EL (cell line): Measurements from ENCODE around the gene DENND4B.
"Not testable (repeated sequence)": the region's sequence is repeated elsewhere in the genome, so short reads cannot be mapped to it uniquely, and the experiment has no call there.

Experiments used
- DNase-seq: peaks from one replicate; pipeline ENCODE4 v3.0.0-alpha.2; 2016

Gene DENND4B

GRCh38 chr1:153946622-153947241, at the start of gene DENND4B:
DENND4B (minus strand) TSS chr1:153946718; CDS start chr1:153944374, 2,344 bp downstream.
- peak; percentile 78 for DNase-seq

DNA sequence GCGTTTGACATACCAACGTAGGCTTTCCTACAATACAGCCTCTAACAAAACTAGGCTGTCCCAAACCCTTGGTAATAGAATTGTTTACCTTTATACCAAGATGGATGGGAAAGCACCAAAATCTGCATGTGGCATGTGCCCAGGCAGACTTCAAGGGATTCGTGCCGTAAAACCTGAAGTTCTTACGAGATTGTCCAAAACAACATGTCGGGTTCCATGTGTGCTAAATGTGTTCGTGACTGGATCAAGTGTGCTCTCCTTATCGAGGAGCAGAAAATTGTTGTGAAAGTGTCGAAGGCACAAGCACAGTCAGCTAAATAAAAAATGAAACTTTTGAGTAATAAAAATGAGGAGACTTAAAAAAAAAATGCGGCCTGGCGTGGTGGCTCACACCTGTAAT, 49.1 kb upstream of the DENND4B start:
- DNase-seq, result no peak

DNA sequence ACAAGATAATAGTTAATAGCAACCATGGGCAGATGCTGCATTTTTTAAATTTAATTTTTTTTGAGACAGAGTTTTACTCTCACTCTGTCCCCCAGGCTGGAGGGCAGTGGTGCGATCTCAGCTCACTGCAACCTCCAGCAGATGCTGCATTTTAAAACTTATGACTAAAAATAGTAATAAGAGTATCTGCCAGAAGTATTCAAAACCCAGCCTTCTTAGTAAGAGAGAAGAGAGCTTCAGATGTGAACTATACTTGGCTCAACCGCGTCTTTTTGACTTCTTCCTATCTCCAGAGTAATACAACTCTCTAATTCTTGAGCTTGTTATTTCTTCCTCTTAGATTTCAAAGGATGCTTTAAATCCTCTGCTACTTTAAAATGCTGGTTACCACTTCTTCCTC, 48.7 kb upstream of the DENND4B start:
- DNase-seq, result no peak

GRCh38 chr1:153991806-153992205, 45.3 kb upstream of the DENND4B start:
- DNase-seq, result no peak

DNA sequence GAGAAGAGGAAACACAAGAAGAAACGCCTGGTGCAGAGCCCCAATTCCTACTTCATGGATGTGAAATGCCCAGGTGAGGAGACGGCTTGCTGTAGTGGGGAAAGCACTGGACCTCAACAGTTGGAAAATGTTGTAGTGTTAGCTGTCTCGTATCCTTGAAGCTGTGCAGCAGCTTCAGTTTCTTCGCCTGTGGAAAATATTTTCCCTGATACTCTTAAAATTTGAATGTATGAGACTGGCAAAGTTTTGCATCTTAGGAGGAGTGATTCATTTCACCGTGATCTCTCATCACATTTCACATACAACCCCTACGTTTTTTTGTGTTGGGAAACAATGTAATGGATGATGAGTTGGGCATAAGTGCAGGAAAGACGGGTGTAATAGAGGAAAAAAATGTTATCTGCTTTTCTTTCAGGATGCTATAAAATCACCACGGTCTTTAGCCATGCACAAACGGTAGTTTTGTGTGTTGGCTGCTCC, 44.7 kb upstream of the DENND4B start:
- no peak for DNase-seq

- peak; percentile 97 for DNase-seq
These were observed 44.1 kb upstream of the DENND4B start, which contains the start of gene RPS27 for GRCh38 chr1:153990468-153991150. RPS27 (plus strand) TSS chr1:153990762; CDS start chr1:153990797, 35 bp downstream.

GRCh38 chr1:153987621-153988020, 41.1 kb upstream of the DENND4B start:
- DNase-seq, result no peak

- peak; percentile 92 for DNase-seq
These were observed 39.6 kb upstream of the DENND4B start, which contains the start of gene RAB13 for GRCh38 chr1:153985941-153986761. RAB13 (minus strand) TSS chr1:153986339; CDS start chr1:153986236, 103 bp downstream.

- peak; percentile 83 for DNase-seq
These were observed 38.9 kb upstream of the DENND4B start for GRCh38 chr1:153985341-153985912.

- no peak for DNase-seq
These were observed 37.8 kb upstream of the DENND4B start for GRCh38 chr1:153984123-153984894.

- not testable (repeated sequence) for DNase-seq
These were observed 35.2 kb upstream of the DENND4B start for GRCh38 chr1:153981735-153982134.

DNA sequence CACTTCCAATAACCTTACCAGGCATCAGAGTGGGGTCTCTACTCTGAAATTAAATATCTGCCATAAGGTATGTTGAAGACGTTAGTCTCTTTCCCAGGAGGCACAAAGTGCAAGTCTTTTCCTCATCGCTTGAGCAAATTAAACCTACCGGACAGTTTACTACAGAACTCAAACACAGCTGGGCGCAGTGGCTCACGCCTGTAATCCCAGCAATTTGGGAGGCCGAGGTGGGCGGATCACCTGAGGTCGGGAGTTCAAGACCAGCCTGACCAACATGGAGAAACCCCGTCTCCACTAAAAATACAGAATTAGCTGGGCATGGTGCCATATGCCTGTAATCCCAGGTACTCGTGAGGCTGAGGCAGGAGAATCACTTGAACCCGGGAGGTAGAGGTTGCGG, 32.6 kb upstream of the DENND4B start:
- DNase-seq, result not testable (repeated sequence)

DNA sequence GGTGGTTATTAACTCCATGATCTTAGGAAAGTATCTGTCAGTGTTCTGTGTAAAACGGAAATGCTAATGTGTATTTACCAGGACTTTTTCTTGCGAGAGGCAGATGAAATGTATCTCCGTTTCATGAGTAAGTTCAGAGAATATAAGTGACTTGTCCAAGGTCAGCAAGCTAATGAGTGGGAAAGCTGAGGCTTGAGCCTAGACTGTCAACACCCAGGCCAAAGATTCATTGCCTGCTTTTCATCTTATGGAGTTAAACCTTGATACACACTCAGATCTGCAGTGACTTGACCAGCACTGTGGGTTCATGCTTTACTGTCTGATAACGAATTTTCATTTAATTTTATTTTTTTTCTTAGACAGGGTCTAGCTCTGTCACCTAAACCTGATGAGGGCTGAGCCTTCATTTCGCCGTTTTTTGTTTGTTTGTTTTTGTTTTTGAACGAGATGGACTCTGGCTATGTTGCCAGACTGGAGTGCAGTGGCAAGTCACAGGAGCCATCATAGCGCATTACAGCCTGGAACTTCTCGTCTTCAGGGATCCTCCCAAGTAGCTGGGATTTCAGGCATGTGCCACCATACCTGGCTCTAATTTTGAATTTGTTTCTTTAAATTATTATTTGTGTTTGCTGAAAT, 31.9 kb upstream of the DENND4B start:
- DNase-seq, result no peak

DNA sequence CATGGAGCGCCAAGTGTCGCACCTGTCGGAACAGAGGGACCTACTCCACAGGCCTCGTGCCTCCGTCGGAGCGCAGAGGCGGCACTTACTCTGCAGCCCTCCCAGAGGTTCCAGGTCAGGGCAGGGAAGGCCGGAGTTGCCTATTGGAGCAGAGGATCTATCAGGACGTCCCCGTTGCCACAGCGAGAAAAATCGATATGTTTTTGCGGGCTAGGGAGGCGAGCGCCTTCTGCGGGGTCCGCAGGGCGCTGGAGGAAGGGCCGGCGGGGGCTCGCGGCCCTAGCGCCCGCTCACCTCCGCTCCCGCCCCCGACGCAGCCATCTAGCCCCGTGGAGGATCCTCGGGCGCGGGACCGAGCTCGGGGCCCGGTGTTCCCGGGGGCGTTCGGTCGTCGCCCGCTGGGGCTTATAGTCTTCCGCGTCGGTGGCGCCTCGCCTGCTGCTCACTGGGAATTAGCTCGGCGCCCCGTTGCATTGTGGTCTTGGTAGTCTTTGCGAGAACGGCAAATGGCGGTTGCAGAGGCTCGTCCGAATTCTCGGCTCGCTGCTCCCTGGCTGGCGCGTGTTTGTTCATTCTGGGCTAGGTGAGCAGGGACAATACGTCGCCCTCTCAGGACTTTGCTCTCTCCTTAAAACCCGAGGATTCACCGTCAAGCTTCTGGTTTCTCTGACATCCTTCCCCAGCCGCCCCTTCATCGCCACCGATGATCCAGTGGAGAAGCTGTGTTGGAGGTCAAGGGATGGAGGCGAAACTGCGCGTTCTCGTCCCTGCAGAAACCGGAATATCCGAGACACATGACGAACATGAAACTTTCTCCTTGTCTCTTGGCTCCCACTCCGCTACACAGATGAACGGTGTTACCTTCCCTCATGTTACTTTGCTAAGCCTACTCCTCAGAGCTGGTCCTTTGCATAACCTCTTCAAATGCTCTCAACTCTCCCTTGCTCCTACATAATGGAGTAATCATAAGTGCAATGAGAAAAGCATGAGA, 31.0 kb upstream of the DENND4B start, which contains the start of gene JTB:
Gene JTB (minus strand): TSS at position 425 of the 991 bp plus-strand sequence. CDS start 422 bp downstream, at position 3.
- peak; percentile 82 for DNase-seq

- no peak for DNase-seq
These were observed 30.3 kb upstream of the DENND4B start for GRCh38 chr1:153976819-153977249.

DNA sequence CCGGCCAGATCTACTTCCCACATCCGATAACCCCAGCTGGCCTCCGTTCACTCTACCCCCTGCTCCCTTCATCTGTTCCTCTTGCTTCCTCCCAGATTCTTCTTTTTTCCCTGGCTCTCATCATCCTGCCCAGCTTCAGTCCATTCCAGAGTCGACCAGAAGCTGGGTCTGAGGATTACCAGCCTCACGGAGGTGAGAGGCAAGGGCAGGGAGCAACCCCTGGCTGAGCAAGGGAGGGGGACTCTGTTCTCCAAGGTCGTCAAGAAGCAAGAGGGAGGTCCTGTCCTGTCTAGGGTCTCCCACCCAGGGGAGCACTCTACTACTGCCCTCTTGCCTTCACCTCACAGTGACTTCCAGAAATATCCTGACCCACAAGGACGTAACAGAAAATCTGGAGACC, 27.0 kb upstream of the DENND4B start:
- DNase-seq, result no peak

DNA sequence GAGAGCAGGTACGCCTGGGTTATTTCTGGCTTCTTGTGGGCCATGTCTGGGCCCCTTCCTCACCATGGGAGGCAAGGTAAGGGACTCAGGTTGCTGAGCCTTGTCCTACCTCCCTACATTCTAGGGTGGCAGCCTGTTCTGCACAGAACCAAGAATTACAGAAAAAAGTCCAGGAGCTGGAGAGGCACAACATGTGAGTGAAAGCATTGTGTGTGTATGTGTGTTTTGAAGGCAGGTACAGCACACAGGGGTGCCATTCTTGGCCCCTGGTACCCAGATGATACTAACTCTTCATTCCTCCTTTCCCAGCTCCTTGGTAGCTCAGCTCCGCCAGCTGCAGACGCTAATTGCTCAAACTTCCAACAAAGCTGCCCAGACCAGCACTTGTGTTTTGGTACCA, 26.6 kb upstream of the DENND4B start:
- DNase-seq, result no peak

- DNase-seq, result no peak
These were observed 23.8 kb upstream of the DENND4B start for GRCh38 chr1:153970346-153970745.

DNA sequence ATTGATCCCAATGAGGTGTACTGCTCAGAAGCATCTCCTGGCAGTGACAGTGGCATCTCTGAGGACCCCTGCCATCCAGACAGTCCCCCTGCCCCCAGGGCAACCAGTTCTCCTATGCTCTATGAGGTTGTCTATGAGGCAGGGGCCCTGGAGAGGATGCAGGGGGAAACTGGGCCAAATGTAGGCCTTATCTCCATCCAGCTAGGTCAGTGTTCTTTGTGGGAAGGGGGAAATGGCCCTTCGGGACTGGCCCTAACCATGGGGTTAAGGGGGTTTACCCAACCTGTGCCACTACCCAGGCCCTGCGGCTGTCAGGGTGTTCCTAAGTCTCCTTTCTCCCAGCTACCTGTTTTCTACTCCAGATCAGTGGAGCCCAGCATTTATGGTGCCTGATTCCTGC, 22.5 kb upstream of the DENND4B start:
- no peak for DNase-seq

DNA sequence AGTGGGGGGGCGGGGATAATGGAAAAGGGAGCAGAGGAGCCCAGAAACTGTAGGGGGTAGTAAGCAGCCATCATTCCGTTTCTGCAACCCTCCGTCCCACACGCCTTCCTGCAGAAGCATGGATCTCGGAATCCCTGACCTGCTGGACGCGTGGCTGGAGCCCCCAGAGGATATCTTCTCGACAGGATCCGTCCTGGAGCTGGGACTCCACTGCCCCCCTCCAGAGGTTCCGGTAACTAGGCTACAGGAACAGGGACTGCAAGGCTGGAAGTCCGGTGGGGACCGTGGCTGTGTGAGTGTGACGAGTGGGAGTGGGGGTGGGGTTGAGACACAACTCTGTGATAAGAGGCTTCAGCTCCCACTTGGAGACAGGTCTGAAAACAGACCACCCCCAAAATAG, 21.9 kb upstream of the DENND4B start:
- no peak for DNase-seq
